Islet of Langerhans (tissue), 1 donor: ENCODE results near the gene PHF14.
A peak's percentile ranks its signal among the peaks of the same experiment; 100 is the strongest.

Experiments used
- FAIRE-seq: peaks from one replicate; lab custom pipeline; 2011; peaks lifted over from hg19 to GRCh38; lab: Jason Lieb, UNC

The PHF14 gene

GRCh38 chr7:11120068-11120664 is 146.5 kb downstream of the PHF14 start:
- no peak for FAIRE-seq

- FAIRE-seq = no peak
Observed at GRCh38 chr7:11120675-11121220, 147.1 kb downstream of the PHF14 start.

GRCh38 chr7:11124856-11125559 is 151.3 kb downstream of the PHF14 start:
- peak; percentile 45 for FAIRE-seq

GRCh38 chr7:11127114-11127785 is 153.6 kb downstream of the PHF14 start:
- FAIRE-seq = no peak

- no peak for FAIRE-seq
Observed at GRCh38 chr7:11127988-11128387, 154.3 kb downstream of the PHF14 start.

DNA sequence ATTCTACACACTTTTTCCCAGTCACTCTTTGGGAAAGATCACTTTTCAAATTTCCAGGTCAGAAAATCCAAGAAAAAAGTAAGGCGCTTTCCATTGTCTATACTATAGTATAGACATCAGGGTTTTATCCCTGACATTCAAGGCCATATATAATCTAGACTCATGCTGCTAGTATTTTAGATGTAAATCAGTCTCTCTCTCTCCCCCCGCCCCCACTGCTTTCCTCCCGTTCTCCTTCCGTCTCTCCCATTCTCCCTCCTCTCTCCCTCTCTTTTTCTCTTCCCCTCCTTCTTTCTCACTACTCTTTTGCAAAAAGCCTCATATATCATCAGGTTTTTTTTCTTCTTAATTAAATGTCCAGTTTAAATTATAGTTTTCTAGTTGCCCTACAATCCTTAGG is 154.8 kb downstream of the PHF14 start:
- no peak for FAIRE-seq

DNA sequence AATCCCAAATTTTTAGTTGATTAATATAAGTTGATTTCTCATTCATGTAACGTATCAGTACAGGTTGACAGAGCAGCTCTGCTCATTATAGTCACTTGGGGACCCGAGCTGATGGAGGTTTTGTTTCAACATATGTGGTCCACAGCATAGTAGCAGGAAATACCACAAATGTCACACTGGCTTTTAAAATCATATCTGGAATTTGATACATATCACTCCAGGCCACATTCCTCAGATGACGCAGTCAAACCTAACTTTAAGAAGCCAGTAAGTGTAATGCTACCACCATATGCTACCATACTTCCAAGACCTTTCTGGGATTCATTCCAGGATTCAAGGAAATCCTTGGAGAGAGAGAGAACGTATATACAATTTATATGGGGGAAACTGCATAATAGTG is 156.3 kb downstream of the PHF14 start:
- FAIRE-seq = no peak

DNA sequence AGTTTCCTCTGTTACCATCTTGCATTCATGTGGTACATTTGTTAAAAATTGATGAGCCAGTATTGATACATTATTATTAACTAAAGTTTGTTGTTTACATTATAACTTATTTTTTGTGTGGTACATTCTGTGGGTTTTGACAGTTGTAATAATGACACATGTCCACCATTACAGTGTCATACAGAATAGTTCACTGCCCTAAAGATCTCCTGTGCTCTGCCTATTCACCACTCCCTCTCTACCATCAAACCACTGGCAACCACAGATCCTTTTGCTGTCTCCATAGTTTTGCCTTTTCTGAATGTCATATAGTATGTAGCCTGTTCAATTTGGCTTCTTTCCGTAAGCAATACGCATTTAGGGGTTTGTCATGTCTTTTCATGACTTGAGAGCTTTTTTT is 156.9 kb downstream of the PHF14 start:
- FAIRE-seq = no peak

DNA sequence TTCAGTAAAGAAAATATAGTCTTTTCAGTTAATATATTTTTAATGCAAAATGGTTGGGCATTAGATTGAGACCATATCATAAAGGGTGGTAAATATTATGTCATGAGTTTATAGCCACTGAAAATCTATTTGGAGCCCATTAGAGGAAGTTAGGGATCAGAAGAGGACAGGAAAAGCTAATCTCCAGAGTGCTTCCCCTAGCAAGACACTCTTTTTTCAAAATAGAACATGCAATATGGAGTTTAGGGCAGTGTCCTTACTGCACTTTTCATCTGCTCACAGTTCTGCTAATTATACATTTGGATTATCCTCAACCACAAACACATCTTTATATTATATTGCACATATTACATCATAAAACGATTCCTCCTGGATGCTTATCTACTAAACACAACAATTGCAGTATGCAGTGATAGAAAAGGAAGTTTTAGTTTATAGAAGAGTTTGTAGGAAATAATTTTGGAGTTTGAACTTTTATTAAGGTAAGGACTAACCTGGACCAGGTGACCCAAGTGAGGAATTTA is 159.8 kb downstream of the PHF14 start:
- no peak for FAIRE-seq

DNA sequence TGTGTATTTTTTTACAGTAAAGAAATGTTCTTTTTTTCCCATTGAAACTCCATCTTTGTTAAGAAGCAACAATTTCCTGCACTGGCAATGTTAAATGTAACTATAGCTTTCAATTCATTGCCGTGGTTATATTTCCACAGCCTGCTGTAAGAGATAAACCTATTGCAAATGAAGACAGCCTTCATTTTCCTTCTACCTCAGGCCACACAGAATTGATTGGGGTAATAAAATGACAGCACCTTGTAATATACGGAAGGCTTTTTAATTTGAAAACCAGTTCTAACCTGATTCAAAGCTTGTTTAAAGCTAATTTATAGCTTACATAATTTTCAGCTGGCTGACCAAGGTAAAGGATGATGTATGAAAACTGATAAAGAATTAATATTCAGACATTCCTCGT is 161.9 kb downstream of the PHF14 start:
- no peak for FAIRE-seq

DNA sequence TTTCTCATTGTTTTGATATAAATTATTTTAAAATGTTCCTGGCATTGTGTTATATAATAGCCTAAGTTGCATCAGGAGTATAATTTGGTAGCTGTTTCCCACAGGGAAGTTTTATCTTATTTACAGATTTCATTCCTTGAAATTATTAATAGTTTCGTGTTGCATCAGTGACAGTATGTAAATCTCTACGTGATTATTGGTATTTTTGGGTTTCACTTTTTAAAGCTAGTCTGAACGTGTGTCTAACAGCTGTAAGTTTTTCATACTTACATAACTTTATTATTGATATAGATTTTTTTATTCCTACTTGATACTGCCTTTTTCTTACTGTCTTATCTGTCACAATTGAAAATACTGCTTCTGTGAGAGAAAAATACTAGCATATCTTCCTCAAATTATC is 167.9 kb downstream of the PHF14 start:
- no peak for FAIRE-seq

- no peak for FAIRE-seq
Observed at GRCh38 chr7:11153694-11154093, 180.0 kb downstream of the PHF14 start.

DNA sequence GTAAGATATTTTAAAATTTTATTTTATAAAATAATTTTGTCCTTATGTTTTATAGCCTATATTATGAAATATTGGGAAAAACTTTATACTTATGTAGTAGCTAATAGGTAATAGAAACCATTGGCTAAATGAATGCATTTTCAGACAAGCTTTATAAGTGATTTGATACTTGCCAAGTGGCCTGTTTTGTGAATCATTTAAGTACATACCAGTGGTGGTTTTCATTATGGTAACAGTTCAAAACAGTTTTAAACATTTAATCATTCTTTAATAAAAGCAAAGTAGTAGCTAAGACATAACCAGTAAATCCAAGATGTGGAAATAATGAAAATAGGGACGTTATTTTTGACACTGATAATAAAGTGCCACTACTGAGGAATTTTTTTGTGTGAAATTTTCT is 182.2 kb downstream of the PHF14 start:
- FAIRE-seq = no peak

DNA sequence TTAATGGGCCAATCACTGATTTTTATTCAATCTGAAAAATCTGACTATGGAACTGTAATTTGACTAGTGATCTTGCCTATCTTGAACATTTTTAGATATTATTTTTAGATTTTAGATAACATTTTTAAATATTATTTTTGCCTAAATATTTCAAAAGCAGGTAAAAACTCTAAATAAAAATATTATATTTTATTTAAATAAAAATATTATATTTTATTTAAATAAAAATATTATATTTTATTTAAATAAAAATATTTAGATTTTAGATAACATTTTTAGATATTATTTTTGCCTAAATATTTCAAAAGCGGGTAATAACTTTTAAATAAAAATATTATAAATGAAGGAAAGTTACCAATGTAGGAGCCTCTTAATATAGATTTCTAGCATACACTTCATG is 187.8 kb downstream of the PHF14 start:
- FAIRE-seq = peak; percentile 71

DNA sequence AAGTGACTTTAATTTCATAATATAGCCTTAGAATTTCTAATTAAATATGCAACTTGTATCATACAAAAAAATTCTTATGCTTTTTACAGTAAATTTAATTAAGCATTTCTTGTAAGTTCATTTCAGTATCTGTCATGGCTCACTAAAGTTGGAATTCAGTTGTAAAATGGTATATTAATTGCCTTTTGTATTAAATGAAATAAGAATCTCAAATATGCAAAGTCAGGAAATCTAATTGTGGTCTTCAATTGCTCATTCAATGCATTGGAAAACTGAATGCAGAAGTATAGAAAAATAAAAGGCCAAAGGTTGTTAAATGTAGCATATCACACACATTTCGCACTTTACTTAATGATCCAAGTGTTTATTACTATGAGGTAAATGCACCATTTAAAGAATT is 189.5 kb downstream of the PHF14 start:
- no peak for FAIRE-seq

- FAIRE-seq = no peak
Observed at GRCh38 chr7:11166051-11166450, 192.4 kb downstream of the PHF14 start.

DNA sequence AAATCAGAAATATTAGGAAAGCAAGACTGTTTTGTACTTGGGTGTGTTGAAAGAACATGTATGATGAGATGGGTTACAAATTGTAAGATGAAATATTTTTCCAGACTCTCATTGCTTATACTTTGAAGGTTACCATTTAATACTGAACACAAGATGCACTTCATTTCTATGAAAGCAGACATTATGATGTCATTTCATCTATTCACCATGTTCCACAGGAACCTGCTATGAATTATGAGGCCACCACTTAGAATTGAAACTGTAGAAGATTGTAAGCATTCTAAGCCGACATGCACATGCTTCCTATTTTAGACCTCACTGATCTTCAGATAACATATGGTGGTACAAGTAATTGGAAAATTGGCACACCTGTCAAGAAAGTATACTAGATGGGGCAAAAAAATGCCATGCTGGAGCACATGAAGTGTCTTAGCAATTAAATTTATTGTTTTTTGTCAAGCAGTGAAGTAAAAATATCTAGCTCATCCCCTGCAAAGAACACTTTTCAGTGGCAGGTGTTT is 195.0 kb downstream of the PHF14 start:
- no peak for FAIRE-seq

DNA sequence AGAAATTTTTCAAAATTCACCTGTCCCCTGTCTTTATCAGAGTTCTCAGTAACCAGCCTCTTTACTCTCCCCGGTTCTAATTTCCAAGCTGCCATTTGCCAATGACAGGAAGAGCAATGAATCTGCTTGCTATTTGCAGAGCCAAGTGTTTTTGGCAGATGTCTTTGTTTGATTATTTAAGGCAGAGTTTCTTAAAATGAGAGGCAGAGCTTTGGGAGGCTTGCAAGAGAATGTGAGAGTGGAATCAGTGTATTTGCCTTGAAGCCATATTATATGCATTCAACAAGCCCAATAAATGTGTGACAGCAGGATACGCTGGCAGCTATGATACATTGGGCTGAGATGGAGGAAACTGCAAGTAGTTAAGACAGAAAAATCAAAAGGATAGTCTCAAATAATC is 196.5 kb downstream of the PHF14 start:
- FAIRE-seq = peak; percentile 13

GRCh38 chr7:11170863-11171568 is 197.3 kb downstream of the PHF14 start:
- peak; percentile 85 for FAIRE-seq

DNA sequence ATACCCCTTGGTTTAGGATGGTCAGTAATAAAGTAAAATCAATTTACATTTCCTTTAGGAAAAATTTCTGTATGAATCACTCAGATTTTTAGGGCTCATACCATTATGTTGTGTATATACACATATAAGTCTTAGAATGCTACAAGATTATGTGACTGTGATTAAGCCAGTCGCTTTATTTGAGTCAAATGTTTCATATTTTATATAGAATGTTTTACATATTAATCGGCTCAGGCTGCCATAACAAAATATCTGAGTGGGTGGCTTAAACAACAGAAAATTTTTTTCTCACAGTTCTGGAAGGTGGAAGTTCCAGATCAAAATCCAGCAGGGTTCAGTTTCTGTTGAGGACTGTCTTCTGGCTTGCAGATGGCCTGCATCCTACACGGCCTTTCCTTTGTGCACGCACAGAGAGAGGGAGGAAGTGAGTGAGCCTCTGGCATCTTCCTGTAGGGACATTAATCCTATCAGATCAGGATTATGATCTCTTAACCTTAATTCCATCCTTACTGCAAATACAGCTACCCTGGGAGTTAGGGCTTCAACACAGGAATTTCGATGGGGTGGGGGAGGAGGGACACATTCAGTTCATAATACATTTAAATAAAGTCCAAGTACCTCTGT is 198.0 kb downstream of the PHF14 start:
- no peak for FAIRE-seq

GRCh38 chr7:11172835-11173234 is 199.2 kb downstream of the PHF14 start:
- no peak for FAIRE-seq

DNA sequence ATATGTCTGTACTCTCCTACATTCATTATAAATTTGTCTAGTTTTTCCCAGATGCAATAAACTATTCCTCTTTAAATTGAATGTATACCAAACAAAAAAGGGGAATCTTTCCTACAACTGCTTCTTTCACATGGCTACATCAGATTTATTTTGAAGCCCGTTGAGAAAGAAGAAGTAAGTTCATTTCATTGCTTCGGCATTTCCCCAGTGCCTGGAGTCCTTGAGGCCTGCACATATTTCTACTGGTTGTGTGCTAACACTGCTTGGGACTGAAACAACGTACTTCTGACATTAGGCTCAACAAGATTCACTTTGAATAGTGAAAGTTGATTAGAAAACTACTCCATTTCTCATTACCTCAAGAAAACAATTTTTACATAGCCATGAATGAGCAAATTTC is 201.7 kb downstream of the PHF14 start:
- no peak for FAIRE-seq
